ENCODE results near the gene C2orf15. TPM values are rescaled to one million over a fixed set of nuclear protein-coding genes. Genes with fewer than 3 reads are reported as not detected.
"Not testable (repeated sequence)": the region's sequence is repeated elsewhere in the genome, so short reads cannot be mapped to it uniquely, and the experiment has no call there.

The C2orf15 gene
- polyA plus RNA-seq, 2 of the 4 experiments (the other 2 are of a cell fraction): 1.3 to 1.6 TPM

- CTCF ChIA-PET: interaction anchor here (0.7 kb wide), 1 partner anchor 62 kb away, joined by 3 read pairs; no protein-coding TSS in a partner anchor
Measured at GRCh38 chr2:99127981-99128380, 13.5 kb upstream of the C2orf15 start.

GRCh38 chr2:99135044-99135556, 6.4 kb upstream of the C2orf15 start:
- CTCF ChIA-PET; FAIRE-seq; H3K4me1 ChIP-seq; H3K27ac ChIP-seq; DNase-seq (ENCODE audit: low read depth in 1 of 2, low spot score in 1 of 2); H3K4me3 ChIP-seq; POLR2A ChIA-PET; H3K4me2 ChIP-seq; ATAC-seq: not testable (repeated sequence)
- peaks cover 36% of the 10 kb centered on the region for H3K9me3 ChIP-seq
- WGBS (ENCODE audit: missing lambda C conversion rate): 72% methylated on average over 2 of the region's 2 CpGs

More at GRCh38 chr2:99127981-99128380, 13.5 kb upstream of the C2orf15 start:
- no peak overlapping the region for H3K27ac ChIP-seq
- no peak overlapping the region for H3K4me3 ChIP-seq
- no peak for TF ChIP-seq BHLHE40 (IDR thresholded peaks at IDR 0.05; ENCODE audit: low read depth, low read length)
- no peak for TF ChIP-seq CEBPB (IDR thresholded peaks at IDR 0.05)
- no peak for TF ChIP-seq NPAS2 (CRISPR knock-in tag; IDR thresholded peaks at IDR 0.05; ENCODE audit: borderline replicate concordance)
- TF ChIP-seq ATOH8 (CRISPR knock-in tag; IDR thresholded peaks at IDR 0.05; ENCODE audit: low read depth): no peak
- TF ChIP-seq MAFK (IDR thresholded peaks at IDR 0.05; ENCODE audit: partially characterized antibody): no peak
- TF ChIP-seq RARB (CRISPR knock-in tag; IDR thresholded peaks at IDR 0.05): no peak
- TF ChIP-seq HES2 (IDR thresholded peaks at IDR 0.05): no peak
- TF ChIP-seq CHD4 (IDR thresholded peaks at IDR 0.05; ENCODE audit: borderline replicate concordance): no peak
- no peak for TF ChIP-seq EP300 (IDR thresholded peaks at IDR 0.05)
- no peak for TF ChIP-seq FOSL2 (IDR thresholded peaks at IDR 0.05)
- no peak for TF ChIP-seq FOSL2 (CRISPR knock-in tag; IDR thresholded peaks at IDR 0.05)
- no peak for TF ChIP-seq GATA3 (IDR thresholded peaks at IDR 0.05; ENCODE audit: borderline replicate concordance)
- no peak for TF ChIP-seq EHF (CRISPR knock-in tag; IDR thresholded peaks at IDR 0.05)
- no peak for TF ChIP-seq BCL3 (IDR thresholded peaks at IDR 0.05)
- no peak for TF ChIP-seq MAX (IDR thresholded peaks at IDR 0.05)
- no peak for TF ChIP-seq RCOR1 (IDR thresholded peaks at IDR 0.05; ENCODE audit: low read depth, low read length)
- FAIRE-seq (no peak), ATAC-seq (no peak), DNase-seq (ENCODE audit: low read depth in 1 of 2, low spot score in 1 of 2) (no peak)
- 62% methylated on average over 2 of the region's 2 CpGs for WGBS (ENCODE audit: missing lambda C conversion rate)
- H3K4me1 ChIP-seq: no peaks in the 10 kb centered on the region
- H3K4me2 ChIP-seq: no peak overlapping the region
- peaks cover 40% of the 10 kb centered on the region for H3K9me3 ChIP-seq
- POLR2A ChIA-PET: interaction anchor here (0.9 to 1.6 kb wide), 2 partner anchors 13 kb away, joined by 3 read pairs; partner anchors contain the start of gene C2orf15

GRCh38 chr2:99139003-99139402, 2.5 kb upstream of the C2orf15 start:
- ATAC-seq (no peak), FAIRE-seq (no peak)
- WGBS (ENCODE audit: missing lambda C conversion rate): 82% methylated on average over 4 of the region's 4 CpGs

More at GRCh38 chr2:99139003-99139402, 2.5 kb upstream of the C2orf15 start:
- H3K4me1 ChIP-seq: peaks cover 10% of the 10 kb centered on the region; the same call in 2 of the 3 replicates
- no peak overlapping the region for H3K27ac ChIP-seq
- POLR2A ChIA-PET: no interaction called here
- CTCF ChIA-PET: interaction anchor here (0.6 kb wide), 2 partner anchors 49 to 266 kb away, joined by 3 to 4 read pairs; no protein-coding TSS in a partner anchor
- no peak for TF ChIP-seq RAD21 (conservative IDR thresholded peaks at IDR 0.05 in 1 of 2, IDR thresholded peaks at IDR 0.05 in 1 of 2)
- TF ChIP-seq EHF (CRISPR knock-in tag; IDR thresholded peaks at IDR 0.05): no peak
- TF ChIP-seq ZSCAN20 (CRISPR knock-in tag; IDR thresholded peaks at IDR 0.05): no peak
- TF ChIP-seq TP53 (CRISPR knock-in tag; IDR thresholded peaks at IDR 0.05): no peak
- TF ChIP-seq USF2 (IDR thresholded peaks at IDR 0.05): no peak
- TF ChIP-seq SREBF2 (IDR thresholded peaks at IDR 0.05): no peak
- no peak for TF ChIP-seq FOSB (CRISPR knock-in tag; IDR thresholded peaks at IDR 0.05)
- no peak for TF ChIP-seq HDAC2 (IDR thresholded peaks at IDR 0.05)
- no peak for TF ChIP-seq JUN (IDR thresholded peaks at IDR 0.05)
- TF ChIP-seq BHLHE40 (IDR thresholded peaks at IDR 0.05; ENCODE audit: low read depth, low read length): no peak
- no peak for TF ChIP-seq REST (IDR thresholded peaks at IDR 0.05)
- TF ChIP-seq MAX (IDR thresholded peaks at IDR 0.05): no peak
- TF ChIP-seq KDM1A (IDR thresholded peaks at IDR 0.05; ENCODE audit: low read depth): no peak
- TF ChIP-seq GATA3 (IDR thresholded peaks at IDR 0.05; ENCODE audit: borderline replicate concordance): no peak
- no peak for TF ChIP-seq ZNF302 (CRISPR knock-in tag; IDR thresholded peaks at IDR 0.05)
- no peak for TF ChIP-seq MAZ (IDR thresholded peaks at IDR 0.05; ENCODE audit: borderline replicate concordance, low read depth, low read length)
- TF ChIP-seq CEBPB (IDR thresholded peaks at IDR 0.05): no peak
- H3K9me3 ChIP-seq: peaks cover 16% of the 10 kb centered on the region; the same call in 2 of the 3 replicates
- no peak overlapping the region for H3K4me3 ChIP-seq
- H3K4me2 ChIP-seq: no peak overlapping the region
- no peak for DNase-seq (ENCODE audit: low read depth in 1 of 2, low spot score in 1 of 2)

All from A549 (cell line).